K562 (cell line): Measurements from ENCODE around the gene PSMB7. TPM values are rescaled to one million over a fixed set of nuclear protein-coding genes. Genes with fewer than 3 reads are reported as not detected.
A peak's percentile ranks its signal among the peaks of the same experiment; 100 is the strongest.

Experiments
- ATAC-seq: fragments of 200-7000 bp; cut with Tn5 transposase; 3 replicates; pipeline ENCODE4 v1.9.1; 2020; ENCODE audit warnings: moderate library complexity
- BruUV-seq: library from RNA; stranded (reverse); fragments of 400-500 nt; replicated peaks from 2 replicates; lab custom pipeline; 2021; lab: Mats Ljungman, UMichigan
- CTCF ChIA-PET: fragments of 300-600 bp; formaldehyde crosslinking; extraction: SDS; loops from one replicate; lab custom pipeline; 2021; ENCODE audit warnings: low intra/inter-chr PET ratio; lab: Yijun Ruan, JAX
- POLR2A ChIA-PET: fragments of 300-600, 350-650 bp; sonication (Branson Sonifier 250); formaldehyde crosslinking; extraction: SDS; loops from one replicate; lab custom pipeline; 2021; ENCODE audit warnings: antibody characterized with exemption, inconsistent platforms; lab: Yijun Ruan, JAX
- DNase-seq, 4 experiments: peaks; one replicate each; pipeline versions ENCODE4 v3.0.0 to v3.0.0-alpha.2; 2011 to 2018; ENCODE audit warnings: low spot score in 3 of 4, mixed read lengths in 3 of 4; ENCODE audit errors: extremely low read depth in 1 of 4
- FAIRE-seq: peaks from 2 replicates; lab custom pipeline; 2011; peaks lifted over from hg19 to GRCh38; lab: Jason Lieb, UNC
- H2AFZ ChIP-seq: 2 replicates; pipeline ENCODE4 v1.6.0; 2011; ENCODE audit warnings: low read depth, low read length, control low read depth, inconsistent platforms
- H3K27ac ChIP-seq: fragments of 200-600 bp; 3 replicates; pipeline ENCODE4 v1.8.0; 2011; ENCODE audit warnings: low read depth, mild to moderate bottlenecking, control low read depth, inconsistent platforms, low read length, moderate library complexity, mixed read lengths; ENCODE audit errors: extremely low read depth
- H3K27me3 ChIP-seq, 2 experiments: fragments of 300-600 bp in 1 of 2; 2 replicates in 1 of 2; 3 replicates in 1 of 2; pipeline versions ENCODE4 v1.6.0 to v1.8.0; 2011; ENCODE audit warnings: inconsistent platforms in 2 of 2, low read length in 2 of 2, mild to moderate bottlenecking in 1 of 2, mixed read lengths in 1 of 2, moderate library complexity in 1 of 2; ENCODE audit not compliant: control insufficient read depth in 2 of 2, insufficient read depth in 2 of 2
- H3K36me3 ChIP-seq: fragments of 300-600 bp; 3 replicates; pipeline ENCODE4 v1.8.0; 2011; ENCODE audit warnings: mild to moderate bottlenecking, low read length, inconsistent platforms; ENCODE audit not compliant: control insufficient read depth, insufficient read depth
- H3K4me1 ChIP-seq, 2 experiments: fragments of 200-600 bp in 1 of 2; replicated peaks in 1 of 2; 2 replicates in 1 of 2; 3 replicates in 1 of 2; pipeline versions ENCODE4 v1.5.1 to v1.8.0; 2011; ENCODE audit warnings: inconsistent platforms in 2 of 2, low read length in 2 of 2, mild to moderate bottlenecking in 1 of 2, mixed read lengths in 1 of 2, moderate library complexity in 1 of 2; ENCODE audit not compliant: control insufficient read depth in 2 of 2, insufficient read depth in 2 of 2
- H3K4me2 ChIP-seq: 2 replicates; pipeline ENCODE4 v1.6.1; 2011; ENCODE audit warnings: low read length, control low read depth, inconsistent platforms, mixed read lengths; ENCODE audit not compliant: insufficient read depth
- H3K4me3 ChIP-seq: fragments of 200-600 bp; sonication (generic), shearing (Covaris generic); 2 replicates; pipeline ENCODE4 v1.5.1; 2016; ENCODE audit warnings: control low read depth, inconsistent platforms
- H3K79me2 ChIP-seq: fragments of 200-600 bp; 3 replicates; pipeline ENCODE4 v1.8.0; 2011; ENCODE audit warnings: low read length, inconsistent platforms; ENCODE audit not compliant: control insufficient read depth, insufficient read depth
- H3K9ac ChIP-seq, 2 experiments: 2 replicates each; pipeline versions ENCODE4 v1.6.0 to v1.6.1; 2011; ENCODE audit warnings: low read depth in 2 of 2, low read length in 2 of 2, control low read depth in 1 of 2, inconsistent platforms in 1 of 2, mild to moderate bottlenecking in 1 of 2, mixed read lengths in 1 of 2; ENCODE audit not compliant: insufficient read depth in 1 of 2
- H3K9me1 ChIP-seq: one replicate; pipeline ENCODE4 v1.6.0; 2011; ENCODE audit warnings: inconsistent platforms, mild to moderate bottlenecking, low read length, moderate library complexity; ENCODE audit not compliant: control insufficient read depth, insufficient read depth
- H3K9me3 ChIP-seq: replicated peaks from 2 replicates; pipeline ENCODE4 v1.5.1; 2011; ENCODE audit warnings: low read depth, low read length, inconsistent platforms; ENCODE audit not compliant: control insufficient read depth, insufficient read depth
- H4K20me1 ChIP-seq: replicated peaks from 2 replicates; pipeline ENCODE4 v1.6.1; 2011; ENCODE audit warnings: low read length, inconsistent platforms, mixed read lengths; ENCODE audit not compliant: control insufficient read depth, insufficient read depth
- CBFA2T3 ChIP-seq: fragments of 450-650 bp; IDR thresholded peaks from 2 replicates; pipeline ENCODE4 v1.6.1; 2017
- EZH2 ChIP-seq: IDR thresholded peaks from 2 replicates; pipeline ENCODE4 v1.6.1; 2012; ENCODE audit warnings: low read depth, mild to moderate bottlenecking, inconsistent platforms, low read length, borderline replicate concordance
- GTF2F1 ChIP-seq: IDR thresholded peaks from 2 replicates; pipeline ENCODE4 v1.6.1; 2011; ENCODE audit warnings: low read depth, low read length, improper control_type of control experiment
- MYNN ChIP-seq, 2 experiments: sonication (generic); formaldehyde crosslinking in 1 of 2; IDR thresholded peaks; 2 replicates each; pipeline versions ENCODE4 v1.5.0 to v1.6.1; 2016 to 2020; ENCODE audit warnings: antibody characterized with exemption in 1 of 2, missing genetic modification reagents in 1 of 2
- NRF1 ChIP-seq, 2 experiments: fragments of 450-650 bp; IDR thresholded peaks in 1 of 2; conservative IDR thresholded peaks in 1 of 2; 2 replicates each; pipeline ENCODE4 v1.6.1; 2014; ENCODE audit warnings: mild to moderate bottlenecking in 2 of 2
- PHTF2 ChIP-seq: fragments of 250-450 bp; sonication (Bioruptor Pico); IDR thresholded peaks from 2 replicates; pipeline ENCODE4 v1.5.0; 2021; ENCODE audit warnings: mild to moderate bottlenecking
- RBM17 ChIP-seq: fragments of 200-400 bp; formaldehyde crosslinking; IDR thresholded peaks from 2 replicates; pipeline ENCODE4 v1.6.1; 2017; ENCODE audit warnings: low read depth, mild to moderate bottlenecking, low read length, borderline replicate concordance
- SRSF3 ChIP-seq: fragments of 200-400 bp; formaldehyde crosslinking; IDR thresholded peaks from 2 replicates; pipeline ENCODE4 v1.6.1; 2016; ENCODE audit warnings: mild to moderate bottlenecking, low read length, moderate library complexity; ENCODE audit not compliant: insufficient read depth
- TFAM ChIP-seq: fragments of 250-450 bp; sonication (Bioruptor Pico); conservative IDR thresholded peaks from 2 replicates; pipeline ENCODE4 v1.5.0; 2021; ENCODE audit warnings: mild to moderate bottlenecking, moderate library complexity
- ZSCAN29 ChIP-seq: fragments of 450-650 bp; IDR thresholded peaks from 2 replicates; pipeline ENCODE4 v1.6.1; 2017
- WGBS: fragments of 100-300 bp; shearing (Covaris generic); methylation state at CpG from one replicate; pipeline ENCODE4 v1.1.6; 2016; ENCODE audit warnings: low coverage, mixed read lengths; ENCODE audit not compliant: insufficient coverage; ENCODE audit errors: missing lambda C conversion rate; 5-methylcytosine and 5-hydroxymethylcytosine counted together
- in situ Hi-C: fragments of 300-500 bp; cut with MboI; formaldehyde crosslinking; loops from 4 replicates; pipeline ENCODE4 v1.15.0; 2018; ENCODE audit warnings: inconsistent platforms, mixed read lengths
- intact Hi-C: fragments of 100-400 bp; cut with micrococcal nuclease; formaldehyde crosslinking; loops from 2 replicates; pipeline ENCODE4 v1.14.2; 2022
- polyA plus RNA-seq, 8 experiments: library from polyadenylated mRNA; depleted of rRNA in 4 of 8; stranded (reverse) in 5 of 8; unstranded in 3 of 8; fragments of >200 nt; fragmentation: Nextera tagmentation in 2 of 8; fragmentation: Illumina TruSeq in 1 of 8; extraction: Ambion mirVana in 2 of 8; extraction: Trizol in 1 of 8; gene quantifications; 2 replicates each; pipeline versions ENCODE4 v1.2.1 to v1.2.3, GENCODE V29; 2011 to 2014; ENCODE audit warnings: inconsistent platforms in 1 of 8, missing spikeins in 1 of 8
- total RNA-seq, 7 experiments: library from RNA; depleted of rRNA in 6 of 7; stranded (reverse); fragments of >200 nt in 6 of 7; fragmentation: Illumina TruSeq in 2 of 7; extraction: Trizol in 2 of 7; gene quantifications; 2 replicates each; pipeline versions ENCODE4 v1.2.1 to v1.2.3, GENCODE V29; 2011 to 2021; ENCODE audit warnings: low replicate concordance in 1 of 7
- TF ChIP-seq, protein P1 (sequence below): fragments of 250-450 bp; sonication (Bioruptor Pico); IDR thresholded peaks from 2 replicates; pipeline ENCODE4 v1.4.0; 2020
- TF ChIP-seq, protein P2 (sequence below): fragments of 250-450 bp; sonication (Bioruptor Pico); IDR thresholded peaks from 2 replicates; pipeline ENCODE4 v1.5.0; 2021; ENCODE audit warnings: mild to moderate bottlenecking, moderate library complexity

Gene PSMB7
- total and polyA plus RNA-seq, 9 of the 15 experiments (the other 6 are each of a cell fraction or from before 2014, with no cell fraction given): 321 to 978 (median 407) TPM

DNA sequence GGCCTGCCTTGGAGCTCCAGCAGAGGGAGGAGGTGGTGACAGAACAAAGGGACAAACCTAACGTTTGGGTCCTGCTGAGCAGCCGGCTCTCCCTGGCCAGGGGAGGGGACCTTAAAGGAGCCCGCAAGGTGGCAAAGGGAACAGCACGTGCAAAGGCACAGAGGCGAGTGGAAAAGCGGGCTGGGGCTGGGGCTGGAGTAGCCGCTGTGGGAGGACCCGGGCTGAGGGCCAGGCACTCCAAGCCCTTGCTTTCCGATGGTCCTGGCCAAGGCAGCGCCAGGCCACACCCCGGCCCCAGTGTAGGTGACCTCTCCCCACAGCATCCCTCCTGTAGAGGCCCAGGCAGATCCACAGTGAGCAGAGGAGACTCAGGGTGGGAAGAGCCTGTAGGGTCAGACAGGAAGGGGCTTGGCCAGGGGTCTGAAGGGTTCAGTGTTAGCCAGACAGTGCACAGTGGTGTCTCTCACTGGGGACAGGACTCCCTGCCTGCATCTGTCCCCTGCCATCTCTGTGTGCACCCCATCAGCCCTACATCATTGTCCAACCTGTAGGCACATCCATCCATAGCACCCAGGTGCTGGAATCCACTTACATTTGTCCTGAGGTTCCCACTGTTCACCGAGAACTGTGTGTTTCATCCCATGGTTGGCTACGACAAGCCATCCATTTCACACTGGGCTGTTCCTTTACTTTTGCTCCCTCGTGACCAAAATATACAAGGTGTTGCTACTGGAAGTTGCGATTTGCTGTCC is 80.5 kb downstream of the PSMB7 start:
- Histone ChIP-seq H3K4me1 (peaks cover 0 to 9% of the 10 kb centered on the region in 2 experiments; a peak in 1 of 5 replicates), H3K36me3 (no peaks in the 10 kb centered on the region), H3K27ac (no peak overlapping the region), H3K9ac (peak overlapping the region in 1 of 2 experiments; percentile 17; a peak in 1 of 4 replicates), H3K27me3 (no peaks in the 10 kb centered on the region), H2AFZ (no peak overlapping the region), H4K20me1 (0 out of 2 replicates have a peak, but pooled peaks cover 4% of the 10 kb centered on the region), H3K9me1 (no peaks in the 10 kb centered on the region), H3K4me2 (no peak overlapping the region), H3K79me2 (no peaks in the 10 kb centered on the region), H3K4me3 (no peak overlapping the region), H3K9me3 (no peaks in the 10 kb centered on the region)
- FAIRE-seq (no peak), ATAC-seq (no peak), DNase-seq (no peak)
- TF ChIP-seq TFAM (CRISPR knock-in tag): no peak
- no peak for TF ChIP-seq GTF2F1
- no peak for TF ChIP-seq EZH2
- TF ChIP-seq NRF1 (conservative IDR thresholded peaks at IDR 0.05 in 1 of 2, IDR thresholded peaks at IDR 0.05 in 1 of 2): no peak
- TF ChIP-seq RBM17: no peak
- TF ChIP-seq, protein P1, sequence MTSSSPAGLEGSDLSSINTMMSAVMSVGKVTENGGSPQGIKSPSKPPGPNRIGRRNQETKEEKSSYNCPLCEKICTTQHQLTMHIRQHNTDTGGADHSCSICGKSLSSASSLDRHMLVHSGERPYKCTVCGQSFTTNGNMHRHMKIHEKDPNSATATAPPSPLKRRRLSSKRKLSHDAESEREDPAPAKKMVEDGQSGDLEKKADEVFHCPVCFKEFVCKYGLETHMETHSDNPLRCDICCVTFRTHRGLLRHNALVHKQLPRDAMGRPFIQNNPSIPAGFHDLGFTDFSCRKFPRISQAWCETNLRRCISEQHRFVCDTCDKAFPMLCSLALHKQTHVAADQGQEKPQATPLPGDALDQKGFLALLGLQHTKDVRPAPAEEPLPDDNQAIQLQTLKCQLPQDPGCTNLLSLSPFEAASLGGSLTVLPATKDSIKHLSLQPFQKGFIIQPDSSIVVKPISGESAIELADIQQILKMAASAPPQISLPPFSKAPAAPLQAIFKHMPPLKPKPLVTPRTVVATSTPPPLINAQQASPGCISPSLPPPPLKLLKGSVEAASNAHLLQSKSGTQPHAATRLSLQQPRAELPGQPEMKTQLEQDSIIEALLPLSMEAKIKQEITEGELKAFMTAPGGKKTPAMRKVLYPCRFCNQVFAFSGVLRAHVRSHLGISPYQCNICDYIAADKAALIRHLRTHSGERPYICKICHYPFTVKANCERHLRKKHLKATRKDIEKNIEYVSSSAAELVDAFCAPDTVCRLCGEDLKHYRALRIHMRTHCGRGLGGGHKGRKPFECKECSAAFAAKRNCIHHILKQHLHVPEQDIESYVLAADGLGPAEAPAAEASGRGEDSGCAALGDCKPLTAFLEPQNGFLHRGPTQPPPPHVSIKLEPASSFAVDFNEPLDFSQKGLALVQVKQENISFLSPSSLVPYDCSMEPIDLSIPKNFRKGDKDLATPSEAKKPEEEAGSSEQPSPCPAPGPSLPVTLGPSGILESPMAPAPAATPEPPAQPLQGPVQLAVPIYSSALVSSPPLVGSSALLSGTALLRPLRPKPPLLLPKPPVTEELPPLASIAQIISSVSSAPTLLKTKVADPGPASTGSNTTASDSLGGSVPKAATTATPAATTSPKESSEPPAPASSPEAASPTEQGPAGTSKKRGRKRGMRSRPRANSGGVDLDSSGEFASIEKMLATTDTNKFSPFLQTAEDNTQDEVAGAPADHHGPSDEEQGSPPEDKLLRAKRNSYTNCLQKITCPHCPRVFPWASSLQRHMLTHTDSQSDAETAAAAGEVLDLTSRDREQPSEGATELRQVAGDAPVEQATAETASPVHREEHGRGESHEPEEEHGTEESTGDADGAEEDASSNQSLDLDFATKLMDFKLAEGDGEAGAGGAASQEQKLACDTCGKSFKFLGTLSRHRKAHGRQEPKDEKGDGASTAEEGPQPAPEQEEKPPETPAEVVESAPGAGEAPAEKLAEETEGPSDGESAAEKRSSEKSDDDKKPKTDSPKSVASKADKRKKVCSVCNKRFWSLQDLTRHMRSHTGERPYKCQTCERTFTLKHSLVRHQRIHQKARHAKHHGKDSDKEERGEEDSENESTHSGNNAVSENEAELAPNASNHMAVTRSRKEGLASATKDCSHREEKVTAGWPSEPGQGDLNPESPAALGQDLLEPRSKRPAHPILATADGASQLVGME: no peak
- TF ChIP-seq, protein P2, sequence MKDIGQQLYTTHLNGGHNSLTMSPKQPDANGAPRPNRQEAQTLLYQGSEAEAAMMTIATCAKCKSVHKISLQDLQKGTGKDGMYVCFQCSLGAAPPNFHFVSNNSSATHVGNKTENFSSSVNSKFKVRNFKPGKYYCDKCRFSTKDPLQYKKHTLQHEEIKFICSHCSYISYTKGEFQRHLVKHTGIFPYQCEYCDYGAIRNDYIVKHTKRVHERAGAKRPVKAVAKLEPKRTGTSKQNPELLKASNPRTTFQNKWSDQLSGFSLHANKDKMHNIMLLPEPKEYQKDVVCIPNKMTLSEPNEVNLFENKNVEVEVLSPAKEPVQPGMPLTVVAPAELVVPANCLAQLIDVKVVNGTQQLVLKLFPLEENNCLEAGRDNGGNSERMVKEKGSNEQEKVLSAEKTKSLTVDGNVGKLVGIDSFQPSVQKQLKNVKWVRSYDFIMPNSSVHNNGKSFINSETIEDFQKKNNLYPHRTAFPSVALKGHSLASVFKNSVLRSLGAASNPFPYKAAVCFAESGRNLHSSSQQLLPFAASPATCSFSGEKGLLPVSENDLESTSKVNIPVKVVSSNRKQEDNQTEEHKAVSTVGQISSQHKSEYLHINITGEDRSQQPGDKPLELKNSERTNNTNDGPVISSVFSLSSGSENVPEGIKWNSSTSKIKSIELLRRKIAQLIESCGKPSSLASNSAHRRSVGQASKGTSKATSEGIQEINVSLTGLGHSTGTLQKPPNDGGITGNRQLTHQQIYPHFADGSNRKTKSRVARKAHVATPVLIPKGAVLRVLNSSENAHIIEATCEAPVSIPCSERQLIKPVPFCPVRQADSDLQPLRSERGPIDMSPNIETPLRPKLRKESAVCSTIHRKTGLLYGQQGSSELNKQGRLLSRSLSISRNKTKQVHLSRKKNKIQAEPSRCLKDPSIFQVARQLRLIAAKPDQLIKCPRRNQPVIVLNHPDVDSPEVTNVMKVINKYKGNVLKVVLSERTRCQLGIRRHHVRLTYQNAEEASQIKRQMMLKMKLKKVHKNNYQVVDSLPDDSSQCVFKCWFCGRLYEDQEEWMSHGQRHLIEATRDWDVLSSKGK (CRISPR knock-in tag): no peak
- no peak for TF ChIP-seq MYNN (IDR thresholded peaks at IDR 0.05)
- no peak for TF ChIP-seq MYNN (CRISPR knock-in tag; IDR thresholded peaks at IDR 0.05)
- TF ChIP-seq ZSCAN29: no peak
- TF ChIP-seq PHTF2 (CRISPR knock-in tag): no peak
- no peak for TF ChIP-seq CBFA2T3
- TF ChIP-seq SRSF3: no peak
- in situ Hi-C loops: no loop called here
- intact Hi-C loops: no loop called here
- ChIA-PET CTCF (no interaction called here), POLR2A (no interaction called here)
- no TSS peak for BruUV-seq
- WGBS: 39% methylated on average over 11 of the region's 15 CpGs
